ENCODE results near the gene TOR1A. TPM values are rescaled to one million over a fixed set of nuclear protein-coding genes. Genes with fewer than 3 reads are reported as not detected.

TOR1A gene
- total RNA-seq, 4 donors from 2014 or later: 26.3 to 44.7 (median 37.7) TPM

DNA sequence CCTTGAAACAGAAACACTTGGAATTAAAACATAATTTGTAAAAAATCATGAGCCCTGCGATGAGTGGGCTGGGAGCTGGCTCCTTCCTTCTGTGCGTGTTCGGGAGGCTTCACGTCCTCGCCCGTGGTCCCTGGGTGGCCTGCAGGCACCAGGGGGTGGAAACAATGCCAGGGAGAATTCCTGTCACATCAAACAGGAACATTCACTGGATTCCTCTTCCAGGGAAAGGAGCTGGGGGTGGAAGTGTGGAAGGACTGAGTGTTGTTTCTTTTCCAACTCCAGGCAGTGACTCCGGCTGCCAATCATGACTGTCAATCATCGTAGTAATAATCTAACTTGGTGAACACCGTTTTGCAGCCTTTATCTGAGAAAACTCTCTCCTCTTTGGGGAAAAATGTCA, 10.3 kb downstream of the TOR1A start:
- intact Hi-C loops (cut with DNase I; ENCODE audit: low total_unique reads): no loop called here
- no peak for DNase-seq (ENCODE audit: low spot score in 2 of 2)
- WGBS, 2 donors: 79 to 85% methylated on average over 9 of the region's 9 CpGs
- H3K4me3 ChIP-seq (ENCODE audit: low read depth, poor library complexity, severe bottlenecking): no peak overlapping the region
- TF ChIP-seq, protein P1, sequence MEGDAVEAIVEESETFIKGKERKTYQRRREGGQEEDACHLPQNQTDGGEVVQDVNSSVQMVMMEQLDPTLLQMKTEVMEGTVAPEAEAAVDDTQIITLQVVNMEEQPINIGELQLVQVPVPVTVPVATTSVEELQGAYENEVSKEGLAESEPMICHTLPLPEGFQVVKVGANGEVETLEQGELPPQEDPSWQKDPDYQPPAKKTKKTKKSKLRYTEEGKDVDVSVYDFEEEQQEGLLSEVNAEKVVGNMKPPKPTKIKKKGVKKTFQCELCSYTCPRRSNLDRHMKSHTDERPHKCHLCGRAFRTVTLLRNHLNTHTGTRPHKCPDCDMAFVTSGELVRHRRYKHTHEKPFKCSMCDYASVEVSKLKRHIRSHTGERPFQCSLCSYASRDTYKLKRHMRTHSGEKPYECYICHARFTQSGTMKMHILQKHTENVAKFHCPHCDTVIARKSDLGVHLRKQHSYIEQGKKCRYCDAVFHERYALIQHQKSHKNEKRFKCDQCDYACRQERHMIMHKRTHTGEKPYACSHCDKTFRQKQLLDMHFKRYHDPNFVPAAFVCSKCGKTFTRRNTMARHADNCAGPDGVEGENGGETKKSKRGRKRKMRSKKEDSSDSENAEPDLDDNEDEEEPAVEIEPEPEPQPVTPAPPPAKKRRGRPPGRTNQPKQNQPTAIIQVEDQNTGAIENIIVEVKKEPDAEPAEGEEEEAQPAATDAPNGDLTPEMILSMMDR (IDR thresholded peaks at IDR 0.05): no peak
- no peak for TF ChIP-seq POLR2A (IDR thresholded peaks at IDR 0.05)

DNA sequence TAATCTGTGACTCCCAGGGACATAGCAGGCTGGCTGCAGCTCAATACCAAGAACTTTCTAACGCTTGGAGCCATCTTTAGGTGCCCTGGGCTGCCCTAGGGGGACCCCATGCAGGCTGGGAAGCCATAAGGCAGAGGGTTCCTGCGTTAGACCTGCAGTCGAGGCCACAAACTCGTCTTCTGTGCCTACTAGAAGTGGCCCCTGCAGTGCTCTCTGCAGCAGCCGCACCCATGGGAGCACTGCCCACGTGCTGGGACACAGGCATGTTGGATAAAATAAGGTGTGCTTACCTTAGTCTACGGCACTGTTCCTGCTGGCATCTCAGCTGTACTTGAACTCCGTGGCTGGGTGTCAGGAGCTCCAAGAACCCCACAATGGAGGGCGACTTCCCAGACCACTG, 11.6 kb downstream of the TOR1A start:
- no peak overlapping the region for H3K4me3 ChIP-seq (ENCODE audit: low read depth, poor library complexity, severe bottlenecking)
- 79 to 84% methylated on average over 5 to 9 of the region's 9 CpGs for WGBS, 2 donors
- no peak for DNase-seq (ENCODE audit: low spot score in 2 of 2)
- TF ChIP-seq, protein P1 (IDR thresholded peaks at IDR 0.05): no peak
- no peak for TF ChIP-seq POLR2A (IDR thresholded peaks at IDR 0.05)
- intact Hi-C loops (cut with DNase I; ENCODE audit: low total_unique reads): no loop called here

DNA sequence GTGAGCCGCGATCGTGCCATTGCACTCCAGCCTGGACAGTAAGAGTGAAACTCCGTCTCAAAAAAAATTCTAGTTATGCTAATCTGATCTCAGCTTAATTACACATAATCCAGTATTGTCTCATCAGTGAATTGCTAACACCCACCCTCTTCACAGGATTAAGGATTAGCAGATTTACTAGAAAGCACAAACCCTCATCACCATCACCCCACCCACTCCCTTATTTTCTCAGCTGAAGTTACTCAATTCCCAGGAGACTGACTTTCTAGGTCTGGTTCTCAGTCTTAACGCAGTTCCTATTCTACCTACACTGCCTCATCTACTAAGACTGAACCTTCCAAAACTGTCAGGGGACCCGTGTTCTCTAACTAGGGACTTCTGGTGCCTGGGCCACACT, 12.0 kb downstream of the TOR1A start:
- 88 to 89% methylated on average over 6 of the region's 6 CpGs for WGBS, 2 donors
- no peak overlapping the region for H3K4me3 ChIP-seq (ENCODE audit: low read depth, poor library complexity, severe bottlenecking)
- intact Hi-C loops (cut with DNase I; ENCODE audit: low total_unique reads): no loop called here
- no peak for DNase-seq (ENCODE audit: low spot score in 2 of 2)
- TF ChIP-seq POLR2A (IDR thresholded peaks at IDR 0.05): no peak
- TF ChIP-seq, protein P1 (IDR thresholded peaks at IDR 0.05): no peak

DNA sequence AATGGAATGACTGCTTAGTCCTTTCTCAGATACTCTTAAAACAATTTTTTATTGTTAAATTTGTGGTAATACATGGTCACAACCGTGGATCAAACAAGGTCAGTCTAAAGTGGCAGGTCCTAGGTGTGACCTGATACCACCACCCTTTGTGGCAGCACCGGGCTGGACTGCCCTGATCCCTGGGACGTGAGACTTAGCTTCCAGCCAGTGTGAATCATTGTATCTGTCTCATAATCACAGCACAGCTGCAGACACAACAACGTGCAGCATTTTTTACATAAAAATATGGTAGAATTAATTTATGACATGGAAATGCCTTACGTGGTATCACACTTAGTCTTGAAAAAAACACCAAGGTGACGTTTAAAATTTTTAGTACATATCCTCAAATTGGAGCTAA, 13.1 kb downstream of the TOR1A start:
- intact Hi-C loops (cut with DNase I; ENCODE audit: low total_unique reads): no loop called here
- H3K4me3 ChIP-seq (ENCODE audit: low read depth, poor library complexity, severe bottlenecking): no peak overlapping the region
- TF ChIP-seq, protein P1 (IDR thresholded peaks at IDR 0.05): no peak
- no peak for TF ChIP-seq POLR2A (IDR thresholded peaks at IDR 0.05)
- DNase-seq (ENCODE audit: low spot score in 2 of 2): no peak
- 80 to 81% methylated on average over 6 of the region's 6 CpGs for WGBS, 2 donors

DNA sequence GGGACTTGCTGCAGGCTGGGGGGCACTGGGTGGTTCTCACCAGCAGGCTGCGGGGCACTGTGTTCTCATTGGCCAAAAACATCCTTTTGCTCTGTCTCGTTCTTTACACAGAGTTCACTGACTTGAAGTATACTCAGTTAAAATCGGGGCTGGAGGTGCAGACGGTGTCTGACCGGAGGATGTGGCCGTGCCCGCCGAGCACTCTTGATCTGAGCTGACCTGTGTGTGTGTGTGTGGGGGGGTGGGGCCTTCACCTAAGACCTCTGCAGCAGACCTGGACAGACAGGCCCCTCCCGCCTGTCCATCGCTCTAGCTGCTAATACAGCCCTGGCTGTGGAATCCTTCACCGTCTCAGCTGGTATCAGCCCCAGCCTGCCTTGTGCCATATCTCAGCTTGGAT, 13.8 kb downstream of the TOR1A start:
- DNase-seq (ENCODE audit: low spot score in 2 of 2): no peak
- intact Hi-C loops (cut with DNase I; ENCODE audit: low total_unique reads): no loop called here
- 86 to 87% methylated on average over 11 of the region's 11 CpGs for WGBS, 2 donors
- H3K4me3 ChIP-seq (ENCODE audit: low read depth, poor library complexity, severe bottlenecking): no peak overlapping the region
- TF ChIP-seq POLR2A (IDR thresholded peaks at IDR 0.05): no peak
- TF ChIP-seq, protein P1 (IDR thresholded peaks at IDR 0.05): no peak

DNA sequence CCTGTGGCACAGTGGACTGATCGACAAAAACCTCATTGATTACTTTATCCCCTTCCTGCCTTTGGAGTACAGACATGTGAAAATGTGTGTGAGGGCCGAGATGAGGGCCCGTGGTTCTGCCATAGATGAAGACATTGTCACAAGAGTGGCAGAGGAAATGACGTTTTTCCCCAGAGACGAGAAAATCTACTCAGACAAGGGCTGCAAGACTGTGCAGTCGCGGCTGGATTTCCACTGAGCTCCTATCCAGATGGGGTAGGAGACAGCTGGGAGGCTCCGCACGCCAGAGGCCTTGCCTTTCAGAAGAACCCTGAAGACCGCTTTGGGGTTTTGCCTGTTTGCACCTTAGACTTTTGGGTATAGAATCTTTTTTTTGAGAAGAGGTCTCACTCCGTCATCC, 14.6 kb downstream of the TOR1A start:
- no peak overlapping the region for H3K4me3 ChIP-seq (ENCODE audit: low read depth, poor library complexity, severe bottlenecking)
- TF ChIP-seq, protein P1 (IDR thresholded peaks at IDR 0.05): no peak
- no peak for TF ChIP-seq POLR2A (IDR thresholded peaks at IDR 0.05)
- intact Hi-C loops (cut with DNase I; ENCODE audit: low total_unique reads): no loop called here
- 85 to 88% methylated on average over 11 of the region's 11 CpGs for WGBS, 2 donors
- DNase-seq (ENCODE audit: low spot score in 2 of 2): no peak

Data from lower leg skin (tissue), 4 donors.